ENCODE measurements around the gene RPN1.

RPN1 gene

GRCh38 chr3:128625409-128625945, 25.1 kb downstream of the RPN1 start:
- Mint-ChIP-seq H3K4me1 (peaks cover 10% of the 10 kb centered on the region), H3K36me3 (peaks cover 70% of the 10 kb centered on the region), H3K27me3 (no peaks in the 10 kb centered on the region), H3K27ac (no peak overlapping the region), H3K4me3 (no peak overlapping the region), H3K9me3 (no peaks in the 10 kb centered on the region)
- CTCF ChIA-PET: interaction anchor here (0.8 kb wide), 1 partner anchor 220 kb away, joined by 3 read pairs; no protein-coding TSS in a partner anchor
- DNase-seq: no peak

DNA sequence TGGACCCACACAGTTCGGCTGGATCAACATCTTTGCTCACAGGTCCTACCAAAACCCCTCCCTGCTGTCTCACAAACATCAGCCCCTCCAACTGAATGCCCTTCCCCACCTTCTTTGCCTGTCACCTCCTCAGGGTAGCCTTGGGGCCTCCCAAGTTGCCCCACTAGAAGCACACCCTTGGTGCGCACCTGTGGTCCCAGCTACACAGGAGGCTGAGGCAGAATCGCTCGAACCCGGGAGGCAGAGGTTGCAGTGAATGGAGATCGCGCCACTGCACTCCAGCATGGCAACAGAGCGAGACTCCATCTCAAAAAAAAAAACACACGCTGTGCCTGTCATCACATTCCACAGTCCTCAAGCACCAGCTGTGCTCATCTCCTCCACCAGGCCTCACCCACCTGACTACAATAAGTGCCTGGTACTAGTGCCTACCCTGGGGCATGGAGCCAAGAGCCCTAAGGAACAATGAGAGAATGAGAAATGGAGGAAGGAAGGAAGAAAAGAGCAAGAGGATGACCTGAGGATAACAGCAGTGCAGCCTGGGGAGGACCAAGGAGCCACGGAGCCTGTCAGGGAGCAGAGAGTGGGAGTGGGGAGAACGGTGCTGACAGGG, 26.0 kb downstream of the RPN1 start:
- no peaks in the 10 kb centered on the region for H3K9me3 Mint-ChIP-seq
- DNase-seq: no peak
- H3K27me3 Mint-ChIP-seq: no peaks in the 10 kb centered on the region
- peaks cover 68% of the 10 kb centered on the region for H3K36me3 Mint-ChIP-seq
- no peak overlapping the region for H3K27ac Mint-ChIP-seq
- H3K4me3 Mint-ChIP-seq: no peak overlapping the region
- CTCF ChIA-PET: interaction anchor here (0.8 kb wide), 1 partner anchor 221 kb away, joined by 3 read pairs; no protein-coding TSS in a partner anchor
- H3K4me1 Mint-ChIP-seq: peaks cover 14% of the 10 kb centered on the region

- CTCF ChIA-PET: interaction anchor here (1.1 kb wide), 1 partner anchor 8 kb away, joined by 3 read pairs; no protein-coding TSS in a partner anchor
- no peak overlapping the region for H3K27ac Mint-ChIP-seq
Observed at GRCh38 chr3:128623762-128624176, 26.8 kb downstream of the RPN1 start.

DNA sequence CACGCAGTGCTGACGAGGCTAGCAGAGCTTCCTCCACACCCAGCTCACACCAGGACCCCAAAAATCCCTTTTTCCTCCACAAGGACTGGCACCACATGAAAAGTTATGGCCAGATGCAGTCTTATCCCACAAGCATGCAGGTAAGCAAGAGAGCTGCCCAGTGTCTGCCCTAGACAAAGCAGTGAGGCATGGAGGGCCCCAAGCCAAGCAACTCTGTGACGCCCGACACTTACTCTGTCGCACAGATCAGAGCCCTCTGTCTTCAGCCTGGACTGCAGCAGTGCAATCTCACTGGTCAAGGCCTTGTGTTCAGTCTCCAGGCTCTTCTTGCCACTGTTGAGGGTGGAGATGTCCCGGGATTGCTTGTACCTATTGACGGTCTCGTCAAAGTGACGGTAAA, 28.7 kb downstream of the RPN1 start:
- Mint-ChIP-seq H3K9me3 (no peaks in the 10 kb centered on the region), H3K27me3 (no peaks in the 10 kb centered on the region), H3K4me3 (no peak overlapping the region), H3K4me1 (peaks cover 39% of the 10 kb centered on the region), H3K27ac (no peak overlapping the region), H3K36me3 (peaks cover 77% of the 10 kb centered on the region)
- DNase-seq: no peak
- CTCF ChIA-PET: no interaction called here

More at GRCh38 chr3:128623762-128624176, 26.8 kb downstream of the RPN1 start:
- H3K36me3 Mint-ChIP-seq: peaks cover 73% of the 10 kb centered on the region
- H3K4me1 Mint-ChIP-seq: peaks cover 23% of the 10 kb centered on the region
- H3K27me3 Mint-ChIP-seq: no peaks in the 10 kb centered on the region
- no peaks in the 10 kb centered on the region for H3K9me3 Mint-ChIP-seq
- no peak overlapping the region for H3K4me3 Mint-ChIP-seq
- DNase-seq: no peak

DNA sequence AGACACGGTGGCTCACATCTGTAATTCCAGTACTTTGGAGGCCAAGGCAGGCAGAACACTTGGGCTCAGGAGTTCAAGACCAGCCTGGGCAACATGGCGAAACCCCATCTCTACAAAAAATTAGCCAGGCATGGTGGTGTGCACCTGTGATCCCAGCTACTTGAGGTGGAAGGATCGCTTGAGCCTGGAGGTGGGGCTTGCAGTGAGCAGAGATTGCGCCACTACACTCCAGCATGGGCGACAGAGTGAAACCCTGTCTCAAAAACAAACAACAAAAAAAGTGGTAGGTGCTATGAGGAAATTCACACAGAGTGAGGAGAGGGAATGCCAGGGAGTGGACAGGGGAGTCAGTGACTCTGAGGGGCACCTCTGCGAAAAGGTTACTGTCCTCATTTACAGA, 29.4 kb downstream of the RPN1 start:
- no peaks in the 10 kb centered on the region for H3K9me3 Mint-ChIP-seq
- H3K4me1 Mint-ChIP-seq: peaks cover 42% of the 10 kb centered on the region
- no peak overlapping the region for H3K4me3 Mint-ChIP-seq
- peaks cover 70% of the 10 kb centered on the region for H3K36me3 Mint-ChIP-seq
- H3K27me3 Mint-ChIP-seq: no peaks in the 10 kb centered on the region
- DNase-seq: no peak
- CTCF ChIA-PET: no interaction called here
- H3K27ac Mint-ChIP-seq: no peak overlapping the region

GRCh38 chr3:128620268-128620691, 30.3 kb downstream of the RPN1 start:
- H3K27me3 Mint-ChIP-seq: no peaks in the 10 kb centered on the region
- peaks cover 61% of the 10 kb centered on the region for H3K36me3 Mint-ChIP-seq
- CTCF ChIA-PET: interaction anchor here (1.1 to 1.2 kb wide), 2 partner anchors 12 to 34 kb away, joined by 3 to 6 read pairs; no protein-coding TSS in a partner anchor
- H3K4me3 Mint-ChIP-seq: no peak overlapping the region
- peak overlapping the region; percentile 76 for H3K27ac Mint-ChIP-seq
- peaks cover 42% of the 10 kb centered on the region for H3K4me1 Mint-ChIP-seq
- H3K9me3 Mint-ChIP-seq: no peaks in the 10 kb centered on the region
- DNase-seq: peak; percentile 36

DNA sequence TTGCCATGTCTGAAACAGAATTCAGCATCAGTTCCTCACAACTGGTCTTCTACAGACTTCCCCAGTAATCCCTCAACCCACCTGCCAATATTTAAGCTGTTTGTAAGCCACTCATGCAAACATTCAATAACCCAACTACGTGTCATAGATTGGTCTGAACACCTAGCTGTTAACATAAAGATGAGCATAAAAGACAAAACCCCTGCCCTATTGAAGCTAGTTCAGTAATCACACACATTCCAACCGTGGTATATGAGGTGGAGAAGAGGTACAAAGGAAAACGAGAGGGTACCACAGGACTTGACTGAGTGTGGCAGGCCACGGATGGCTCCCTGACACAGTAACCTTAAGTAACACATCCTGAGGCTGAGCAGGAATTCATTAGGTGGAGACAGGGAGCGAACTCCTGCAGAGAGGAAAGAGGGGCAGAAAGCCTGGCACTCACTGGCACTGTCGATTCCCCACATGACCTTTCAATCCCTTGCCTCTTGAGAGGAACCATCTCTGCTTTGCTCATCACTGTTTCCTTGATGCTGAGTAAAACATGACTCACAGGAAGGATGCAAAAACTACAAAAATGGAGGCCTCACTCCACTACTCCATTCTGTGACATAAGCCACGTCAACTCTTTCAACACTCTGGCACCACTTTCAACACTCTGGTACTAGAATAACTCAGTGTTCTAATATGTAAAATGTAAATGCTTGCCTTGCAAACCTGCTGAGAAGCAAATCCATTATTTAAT, 31.3 kb downstream of the RPN1 start:
- H3K9me3 Mint-ChIP-seq: no peaks in the 10 kb centered on the region
- peaks cover 52% of the 10 kb centered on the region for H3K36me3 Mint-ChIP-seq
- H3K4me3 Mint-ChIP-seq: peak overlapping the region; percentile 94
- CTCF ChIA-PET: interaction anchor here (1.2 to 2.1 kb wide), 2 partner anchors 13 to 62 kb away, joined by 3 to 11 read pairs; no protein-coding TSS in a partner anchor
- H3K27ac Mint-ChIP-seq: peak overlapping the region; percentile 90
- DNase-seq: no peak
- peaks cover 42% of the 10 kb centered on the region for H3K4me1 Mint-ChIP-seq
- H3K27me3 Mint-ChIP-seq: no peaks in the 10 kb centered on the region

- DNase-seq: no peak
- H3K27me3 Mint-ChIP-seq: no peaks in the 10 kb centered on the region
- peak overlapping the region; percentile 94 for H3K4me3 Mint-ChIP-seq
- no peaks in the 10 kb centered on the region for H3K9me3 Mint-ChIP-seq
- H3K27ac Mint-ChIP-seq: peak overlapping the region; percentile 90
- H3K4me1 Mint-ChIP-seq: peaks cover 42% of the 10 kb centered on the region
- CTCF ChIA-PET: interaction anchor here (0.9 to 2.8 kb wide), 17 partner anchors 9 to 376 kb away, joined by 3 to 31 read pairs (median 4); partner anchors contain the start of gene CFAP92
- peaks cover 46% of the 10 kb centered on the region for H3K36me3 Mint-ChIP-seq
Observed at GRCh38 chr3:128618398-128618726, 32.3 kb downstream of the RPN1 start.

GRCh38 chr3:128617557-128618397, 32.8 kb downstream of the RPN1 start:
- H3K4me3 Mint-ChIP-seq: peak overlapping the region; percentile 94
- H3K36me3 Mint-ChIP-seq: peaks cover 43% of the 10 kb centered on the region

DNA sequence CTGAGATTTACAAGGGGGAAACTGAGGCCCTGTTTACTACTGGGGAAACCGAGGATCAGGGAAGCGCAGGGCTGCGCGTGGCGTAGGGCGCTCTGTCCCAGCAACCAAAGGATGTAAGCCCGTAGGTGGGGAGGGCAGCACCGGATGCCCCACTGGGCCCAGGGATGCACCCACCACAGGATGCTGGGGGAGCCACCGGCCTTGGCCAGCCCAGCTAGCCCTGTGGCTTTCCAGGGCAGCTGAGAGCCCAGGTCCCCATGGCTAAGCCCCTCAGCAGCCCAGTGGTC, 33.4 kb downstream of the RPN1 start:
- peaks cover 42% of the 10 kb centered on the region for H3K4me1 Mint-ChIP-seq
- H3K9me3 Mint-ChIP-seq: no peaks in the 10 kb centered on the region
- DNase-seq: no peak
- no peaks in the 10 kb centered on the region for H3K27me3 Mint-ChIP-seq
- peaks cover 39% of the 10 kb centered on the region for H3K36me3 Mint-ChIP-seq
- CTCF ChIA-PET: interaction anchor here (0.6 to 2.8 kb wide), 22 partner anchors 9 to 783 kb away, joined by 3 to 31 read pairs (median 4); partner anchors contain the start of gene RPN1
- H3K4me3 Mint-ChIP-seq: peak overlapping the region; percentile 94
- H3K27ac Mint-ChIP-seq: peak overlapping the region; percentile 90

More at GRCh38 chr3:128617557-128618397, 32.8 kb downstream of the RPN1 start:
- Mint-ChIP-seq H3K27ac (peak overlapping the region; percentile 90), H3K27me3 (no peaks in the 10 kb centered on the region), H3K4me1 (peaks cover 42% of the 10 kb centered on the region), H3K9me3 (no peaks in the 10 kb centered on the region)
- CTCF ChIA-PET: interaction anchor here (0.6 to 2.8 kb wide), 26 partner anchors 8 to 783 kb away, joined by 3 to 31 read pairs (median 4); partner anchors contain the start of genes CFAP92 and RPN1
- DNase-seq: peak; percentile 99

DNA sequence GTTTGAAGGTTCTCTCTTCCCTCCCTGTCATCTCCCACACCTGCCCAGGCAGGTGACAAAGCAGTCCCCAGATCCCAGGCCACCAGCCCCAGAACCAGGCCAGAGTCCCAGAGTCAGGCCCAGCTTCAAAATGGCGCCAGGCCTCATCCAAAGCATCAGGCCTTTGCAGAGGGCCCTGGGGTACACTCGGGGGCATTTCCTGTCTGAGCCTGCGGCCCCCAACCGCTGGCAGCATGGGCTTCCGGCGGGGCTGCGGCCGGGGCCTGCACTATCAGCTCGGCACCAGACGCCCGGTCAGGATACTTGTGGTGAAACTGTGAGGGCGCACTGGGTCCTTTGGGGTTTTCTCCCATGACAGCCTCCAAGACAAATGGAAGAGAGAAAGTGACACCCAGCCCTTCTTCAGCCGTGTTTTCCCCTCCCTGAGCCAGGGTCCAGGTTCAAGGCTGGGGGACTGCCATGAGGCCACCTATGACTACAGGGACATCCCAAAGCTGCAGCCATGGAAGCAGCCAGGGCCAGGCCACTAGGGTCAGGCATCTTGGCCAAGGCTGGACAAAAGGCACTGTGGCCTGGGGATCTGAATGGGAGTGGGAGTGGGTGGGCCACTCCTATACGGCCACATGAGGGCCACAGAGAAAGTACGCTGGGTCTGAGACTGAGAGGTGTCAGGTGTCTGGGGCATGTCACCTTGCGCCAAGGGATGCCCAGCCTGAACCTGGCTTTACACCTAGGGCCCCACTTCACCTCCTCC, 33.9 kb downstream of the RPN1 start:
- DNase-seq: no peak
- CTCF ChIA-PET: interaction anchor here (1.3 to 2.8 kb wide), 9 partner anchors 9 to 334 kb away, joined by 3 to 31 read pairs (median 9); no protein-coding TSS in a partner anchor
- Mint-ChIP-seq H3K4me3 (peak overlapping the region; percentile 94), H3K27me3 (no peaks in the 10 kb centered on the region), H3K9me3 (no peaks in the 10 kb centered on the region), H3K27ac (peak overlapping the region; percentile 90), H3K36me3 (peaks cover 34% of the 10 kb centered on the region), H3K4me1 (peaks cover 42% of the 10 kb centered on the region)

GRCh38 chr3:128614076-128614475, 36.5 kb downstream of the RPN1 start:
- DNase-seq: no peak
- Mint-ChIP-seq H3K27me3 (no peaks in the 10 kb centered on the region), H3K4me1 (peaks cover 22% of the 10 kb centered on the region), H3K9me3 (no peaks in the 10 kb centered on the region), H3K4me3 (no peak overlapping the region), H3K36me3 (peaks cover 13% of the 10 kb centered on the region), H3K27ac (no peak overlapping the region)
- CTCF ChIA-PET: interaction anchor here (1.0 to 1.1 kb wide), 3 partner anchors 18 to 66 kb away, joined by 3 to 4 read pairs (median 3); no protein-coding TSS in a partner anchor
